ENCODE results near the gene HNRNPM.
"Not testable (repeated sequence)": the region's sequence is repeated elsewhere in the genome, so short reads cannot be mapped to it uniquely, and the experiment has no call there.

The HNRNPM gene

GRCh38 chr19:8444677-8445487, at the start of gene HNRNPM:
TSS of gene HNRNPM (plus strand) at chr19:8444975. CDS start at chr19:8444999, 24 bp downstream.
- DNase-seq (ENCODE audit: low spot score), result peak; percentile 97
- FAIRE-seq, result peak; percentile 92

- FAIRE-seq, result no peak
- DNase-seq (ENCODE audit: low spot score), result no peak
Measured at GRCh38 chr19:8395621-8396082, 49.1 kb upstream of the HNRNPM start.

- DNase-seq (ENCODE audit: low spot score) (no peak), FAIRE-seq (no peak)
Measured at GRCh38 chr19:8396185-8396562, 48.6 kb upstream of the HNRNPM start.

GRCh38 chr19:8396563-8397203, 48.1 kb upstream of the HNRNPM start:
- DNase-seq (ENCODE audit: low spot score) (peak; percentile 40), FAIRE-seq (no peak)

- FAIRE-seq (no peak), DNase-seq (ENCODE audit: low spot score) (no peak)
Measured at GRCh38 chr19:8397271-8397670, 47.5 kb upstream of the HNRNPM start.

GRCh38 chr19:8397746-8398310, 46.9 kb upstream of the HNRNPM start:
- FAIRE-seq (no peak), DNase-seq (ENCODE audit: low spot score) (no peak)

- DNase-seq (ENCODE audit: low spot score), result no peak
- FAIRE-seq, result no peak
Measured at GRCh38 chr19:8398311-8398771, 46.4 kb upstream of the HNRNPM start.

GRCh38 chr19:8399681-8400188, 45.0 kb upstream of the HNRNPM start:
- DNase-seq (ENCODE audit: low spot score) (no peak), FAIRE-seq (no peak)

- no peak for DNase-seq (ENCODE audit: low spot score)
- no peak for FAIRE-seq
Measured at GRCh38 chr19:8401981-8402411, 42.8 kb upstream of the HNRNPM start.

GRCh38 chr19:8403098-8403819, 41.5 kb upstream of the HNRNPM start:
- FAIRE-seq (no peak), DNase-seq (ENCODE audit: low spot score) (no peak)

GRCh38 chr19:8403820-8404109, 41.0 kb upstream of the HNRNPM start:
- DNase-seq (ENCODE audit: low spot score), result no peak
- no peak for FAIRE-seq

- no peak for FAIRE-seq
Measured at GRCh38 chr19:8404391-8405151, 40.2 kb upstream of the HNRNPM start.

GRCh38 chr19:8410718-8411117, 34.1 kb upstream of the HNRNPM start:
- DNase-seq (ENCODE audit: low spot score); FAIRE-seq: not testable (repeated sequence)

More at GRCh38 chr19:8404391-8405151, 40.2 kb upstream of the HNRNPM start:
- DNase-seq (ENCODE audit: low spot score), result no peak

- FAIRE-seq, result peak; percentile 27
- peak; percentile 97 for DNase-seq (ENCODE audit: low spot score)
Measured at GRCh38 chr19:8412783-8413628, 31.8 kb upstream of the HNRNPM start, which contains the start of gene MARCHF2. TSS of gene MARCHF2 (plus strand) at chr19:8413305. CDS start at chr19:8421841, 8,536 bp downstream.

GRCh38 chr19:8413629-8413995, 31.2 kb upstream of the HNRNPM start:
- DNase-seq (ENCODE audit: low spot score) (no peak), FAIRE-seq (no peak)

- FAIRE-seq (no peak), DNase-seq (ENCODE audit: low spot score) (no peak)
Measured at GRCh38 chr19:8416796-8417195, 28.0 kb upstream of the HNRNPM start.

- no peak for FAIRE-seq
Measured at GRCh38 chr19:8421484-8422461, 23.0 kb upstream of the HNRNPM start.

GRCh38 chr19:8423817-8424223, 21.0 kb upstream of the HNRNPM start:
- DNase-seq (ENCODE audit: low spot score) (peak; percentile 84), FAIRE-seq (no peak)

More at GRCh38 chr19:8421484-8422461, 23.0 kb upstream of the HNRNPM start:
- no peak for DNase-seq (ENCODE audit: low spot score)

Measured in urothelium cell line (cell line).